Brain pericyte (primary cell): ENCODE measurements around the gene IFNGR2.
"Not testable (repeated sequence)": the region's sequence is repeated elsewhere in the genome, so short reads cannot be mapped to it uniquely, and the experiment has no call there.

ENCODE experiments used
- DNase-seq: peaks from one replicate; pipeline ENCODE4 v3.0.0-alpha.2; 2012; ENCODE audit warnings: low read depth, low spot score

IFNGR2 gene

GRCh38 chr21:33402001-33402979, 923 bp upstream of the IFNGR2 start:
- peak; percentile 36 for DNase-seq

- DNase-seq: no peak
Observed at GRCh38 chr21:33403786-33404585, 773 bp downstream of the IFNGR2 start.

GRCh38 chr21:33406493-33406892, 3.3 kb downstream of the IFNGR2 start:
- DNase-seq: no peak

GRCh38 chr21:33411949-33412430, 8.8 kb downstream of the IFNGR2 start:
- no peak for DNase-seq

- DNase-seq: not testable (repeated sequence)
Observed at GRCh38 chr21:33412439-33412831, 9.2 kb downstream of the IFNGR2 start.

- no peak for DNase-seq
Observed at GRCh38 chr21:33412832-33413519, 9.8 kb downstream of the IFNGR2 start.

- DNase-seq: no peak
Observed at GRCh38 chr21:33414068-33414467, 10.9 kb downstream of the IFNGR2 start.

GRCh38 chr21:33414926-33415325, 11.7 kb downstream of the IFNGR2 start:
- no peak for DNase-seq

- DNase-seq: no peak
Observed at GRCh38 chr21:33418691-33419090, 15.5 kb downstream of the IFNGR2 start.

- no peak for DNase-seq
Observed at GRCh38 chr21:33419538-33420123, 16.4 kb downstream of the IFNGR2 start.

- DNase-seq: no peak
Observed at GRCh38 chr21:33421713-33422393, 18.6 kb downstream of the IFNGR2 start.

- no peak for DNase-seq
Observed at GRCh38 chr21:33424214-33424613, 21.0 kb downstream of the IFNGR2 start.

- DNase-seq: no peak
Observed at GRCh38 chr21:33425825-33426224, 22.6 kb downstream of the IFNGR2 start.

GRCh38 chr21:33427051-33427450, 23.8 kb downstream of the IFNGR2 start:
- DNase-seq: no peak

GRCh38 chr21:33428669-33429068, 25.5 kb downstream of the IFNGR2 start:
- DNase-seq: no peak

- DNase-seq: no peak
Observed at GRCh38 chr21:33430858-33431257, 27.6 kb downstream of the IFNGR2 start.

- DNase-seq: no peak
Observed at GRCh38 chr21:33432496-33432895, 29.3 kb downstream of the IFNGR2 start.

- DNase-seq: no peak
Observed at GRCh38 chr21:33433001-33433400, 29.8 kb downstream of the IFNGR2 start.

- DNase-seq: no peak
Observed at GRCh38 chr21:33433425-33434114, 30.4 kb downstream of the IFNGR2 start.

GRCh38 chr21:33434770-33435360, 31.7 kb downstream of the IFNGR2 start:
- DNase-seq: peak; percentile 74
